AG09319 (cell line): ENCODE results near the gene CDH22.

ENCODE experiments used
- DNase-seq: peaks from one replicate; pipeline ENCODE4 v3.0.0-alpha.2; 2010; ENCODE audit warnings: low read depth; ENCODE audit errors: extremely low read depth
- CTCF ChIP-seq: IDR thresholded peaks from 2 replicates; pipeline ENCODE4 v1.5.1; 2011; ENCODE audit warnings: low read depth, mild to moderate bottlenecking, inconsistent platforms, low read length, moderate library complexity

The CDH22 gene

DNA sequence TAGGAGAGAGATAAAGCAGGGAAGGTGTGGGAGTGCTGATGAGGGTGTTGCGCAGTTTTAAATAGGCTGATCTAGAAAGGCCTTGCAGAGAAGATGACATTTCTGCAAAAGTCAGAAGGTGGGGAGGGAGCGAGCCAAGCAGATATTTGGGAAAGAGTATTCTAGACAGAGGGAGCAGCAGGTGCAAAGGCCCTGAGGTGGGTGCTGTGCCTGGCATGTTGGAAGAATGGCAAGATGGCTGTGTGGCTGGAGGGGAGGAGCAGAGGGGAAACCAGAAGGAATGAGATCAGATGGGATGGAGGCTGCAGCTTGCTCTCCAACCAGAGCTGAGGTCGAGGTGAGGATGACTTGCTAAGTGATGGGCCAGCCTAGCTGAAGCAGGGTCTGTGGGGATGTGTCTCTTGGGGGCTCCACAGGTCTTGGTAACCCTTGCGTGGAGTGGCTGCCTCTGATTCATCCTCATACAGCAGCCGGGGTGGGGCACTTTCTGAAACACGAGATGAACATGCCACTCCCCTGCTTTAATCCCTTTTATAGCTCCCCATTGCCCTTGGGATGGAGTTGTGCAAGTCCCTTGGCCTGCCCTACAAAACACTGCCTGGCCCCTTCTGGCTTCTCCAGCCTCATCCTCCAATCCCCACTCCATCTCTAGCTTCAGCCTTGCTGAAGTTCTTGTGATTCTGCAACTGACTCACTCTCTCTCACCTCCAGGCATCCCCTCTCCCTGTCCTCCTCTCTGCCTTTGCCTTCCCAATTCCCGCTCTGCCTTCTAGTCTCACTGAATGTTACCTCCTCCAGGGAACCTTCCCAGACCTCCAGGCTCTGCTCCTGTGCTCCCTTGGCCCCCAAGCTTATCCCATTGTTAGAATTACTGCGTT is 94.1 kb downstream of the CDH22 start:
- TF ChIP-seq CTCF: no peak
- DNase-seq: no peak

GRCh38 chr20:46212876-46213275 is 95.4 kb downstream of the CDH22 start:
- TF ChIP-seq CTCF: no peak
- DNase-seq: no peak

DNA sequence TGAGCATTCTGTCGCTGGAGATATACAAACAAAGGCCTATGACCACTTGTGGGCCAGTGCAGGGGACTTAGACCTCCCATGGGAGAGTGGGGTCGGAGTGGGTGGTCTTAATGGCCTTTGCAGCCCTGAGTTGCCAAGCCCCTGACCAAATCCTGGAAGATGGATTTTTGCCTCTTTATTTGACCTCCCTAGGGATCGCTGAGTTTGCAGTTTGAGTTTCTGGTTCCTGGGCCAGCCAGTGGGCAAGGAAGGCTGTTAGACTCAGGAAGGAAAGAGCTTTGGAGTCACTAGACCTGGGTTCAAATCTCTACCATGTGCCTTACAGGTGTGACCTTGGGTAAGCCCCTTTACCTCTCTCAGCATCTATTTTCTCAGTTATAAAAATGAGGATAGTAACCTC is 96.0 kb downstream of the CDH22 start:
- DNase-seq: no peak
- TF ChIP-seq CTCF: no peak

DNA sequence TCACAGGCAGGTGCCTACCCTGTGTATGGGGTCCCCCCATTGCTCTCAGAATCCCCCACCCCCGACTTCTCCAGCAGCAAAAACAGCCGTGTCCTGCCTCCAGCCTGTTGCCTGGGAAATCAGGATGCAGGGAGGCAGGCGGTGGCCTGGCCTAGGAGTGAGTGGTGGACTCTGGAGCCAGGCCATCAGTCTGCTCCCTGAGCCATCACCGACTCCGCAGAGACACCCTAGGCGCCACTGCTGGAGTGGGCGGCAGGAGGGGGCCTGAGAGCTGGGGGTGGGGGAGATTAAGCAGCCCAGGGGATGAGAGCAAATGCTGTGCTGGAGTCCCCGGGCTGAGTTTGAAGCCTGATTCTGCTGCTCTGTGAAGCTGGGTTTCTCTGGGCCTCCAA is 97.0 kb downstream of the CDH22 start:
- no peak for TF ChIP-seq CTCF
- no peak for DNase-seq

GRCh38 chr20:46210672-46211330 is 97.5 kb downstream of the CDH22 start:
- TF ChIP-seq CTCF: no peak
- DNase-seq: no peak

DNA sequence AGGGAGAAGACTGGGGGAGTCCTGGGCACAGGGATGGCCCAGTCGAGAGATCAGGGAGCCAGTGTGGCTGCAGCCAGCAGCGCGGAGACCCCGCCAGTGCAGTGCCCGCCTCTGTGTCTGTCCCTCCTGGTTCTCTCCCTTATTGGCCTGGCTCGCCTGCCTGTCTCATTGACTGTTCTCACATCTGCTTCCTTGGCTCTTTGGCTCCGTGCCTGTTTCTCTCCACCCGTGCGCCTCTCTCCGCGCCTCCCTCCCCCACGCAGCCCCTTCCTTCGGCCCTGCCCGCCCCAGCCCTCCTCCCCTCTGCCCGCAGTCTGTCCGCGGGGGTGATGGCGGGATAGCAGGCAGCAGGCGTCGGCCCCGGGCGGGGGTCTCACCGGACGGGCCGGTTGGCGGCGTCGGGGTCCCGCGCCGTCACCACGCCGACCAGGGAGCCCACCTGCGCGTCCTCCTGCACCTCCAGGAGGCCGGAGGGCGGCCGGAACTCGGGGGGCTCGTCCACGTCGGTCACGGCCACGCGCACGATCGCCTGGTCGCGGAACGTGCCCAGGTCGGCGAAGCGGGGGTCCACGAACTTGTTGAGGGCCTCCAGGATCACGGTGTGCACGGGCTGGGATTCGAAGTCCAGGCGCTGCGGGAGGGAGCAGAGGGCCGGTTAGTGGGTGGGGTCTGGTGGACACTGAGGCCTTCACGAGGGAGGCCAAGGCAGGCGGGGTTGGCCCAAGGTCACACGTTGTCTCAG is 98.2 kb downstream of the CDH22 start:
- TF ChIP-seq CTCF: no peak
- DNase-seq: no peak

- no peak for TF ChIP-seq CTCF
- DNase-seq: no peak
These were observed 100.5 kb downstream of the CDH22 start for GRCh38 chr20:46207793-46208192.
